ENCODE results near the gene EME1. TPM values are rescaled to one million over a fixed set of nuclear protein-coding genes. Genes with fewer than 3 reads are reported as not detected.

The EME1 gene
- total RNA-seq, 1 donor from 2014 or later: 2.7 TPM

- H3K4me3 ChIP-seq (ENCODE audit: low read depth, low read length): no peak overlapping the region
- no peak for TF ChIP-seq CTCF (IDR thresholded peaks at IDR 0.05; ENCODE audit: insufficient read depth, low read length, poor library complexity, severe bottlenecking)
- no peaks in the 10 kb centered on the region for H3K36me3 ChIP-seq (ENCODE audit: control insufficient read depth, insufficient read depth, low read length)
- DNase-seq (ENCODE audit: low read depth): no peak
- no peaks in the 10 kb centered on the region for H3K27me3 ChIP-seq (ENCODE audit: control insufficient read depth, insufficient read depth, low read length)
These were observed 17.2 kb upstream of the EME1 start for GRCh38 chr17:50355701-50356341.

- Histone ChIP-seq H3K36me3 (ENCODE audit: control insufficient read depth, insufficient read depth, low read length) (no peaks in the 10 kb centered on the region), H3K4me3 (ENCODE audit: low read depth, low read length) (no peak overlapping the region), H3K27me3 (ENCODE audit: control insufficient read depth, insufficient read depth, low read length) (no peaks in the 10 kb centered on the region)
- DNase-seq (ENCODE audit: low read depth): no peak
- TF ChIP-seq CTCF (IDR thresholded peaks at IDR 0.05; ENCODE audit: insufficient read depth, low read length, poor library complexity, severe bottlenecking): no peak
These were observed 16.6 kb upstream of the EME1 start for GRCh38 chr17:50356418-50356817.

GRCh38 chr17:50356892-50357510, 16.0 kb upstream of the EME1 start:
- no peak for DNase-seq (ENCODE audit: low read depth)
- H3K36me3 ChIP-seq (ENCODE audit: control insufficient read depth, insufficient read depth, low read length): no peaks in the 10 kb centered on the region
- no peak for TF ChIP-seq CTCF (IDR thresholded peaks at IDR 0.05; ENCODE audit: insufficient read depth, low read length, poor library complexity, severe bottlenecking)
- H3K27me3 ChIP-seq (ENCODE audit: control insufficient read depth, insufficient read depth, low read length): no peaks in the 10 kb centered on the region
- no peak overlapping the region for H3K4me3 ChIP-seq (ENCODE audit: low read depth, low read length)

- Histone ChIP-seq H3K27me3 (ENCODE audit: control insufficient read depth, insufficient read depth, low read length) (no peaks in the 10 kb centered on the region), H3K4me3 (ENCODE audit: low read depth, low read length) (no peak overlapping the region), H3K36me3 (ENCODE audit: control insufficient read depth, insufficient read depth, low read length) (no peaks in the 10 kb centered on the region)
- TF ChIP-seq CTCF (IDR thresholded peaks at IDR 0.05; ENCODE audit: insufficient read depth, low read length, poor library complexity, severe bottlenecking): no peak
- DNase-seq (ENCODE audit: low read depth): no peak
These were observed 14.9 kb upstream of the EME1 start for GRCh38 chr17:50358177-50358576.

- H3K4me3 ChIP-seq (ENCODE audit: low read depth, low read length): no peak overlapping the region
- H3K27me3 ChIP-seq (ENCODE audit: control insufficient read depth, insufficient read depth, low read length): no peaks in the 10 kb centered on the region
- no peak for TF ChIP-seq CTCF (IDR thresholded peaks at IDR 0.05; ENCODE audit: insufficient read depth, low read length, poor library complexity, severe bottlenecking)
- no peak for DNase-seq (ENCODE audit: low read depth)
- no peaks in the 10 kb centered on the region for H3K36me3 ChIP-seq (ENCODE audit: control insufficient read depth, insufficient read depth, low read length)
These were observed 13.9 kb upstream of the EME1 start for GRCh38 chr17:50359005-50359699.
